Peyer's patch (tissue), 4 donors: ENCODE data around the gene RHOG.

Experiments used
- CTCF ChIP-seq, 6 experiments: fragments of 450-650 bp in 4 of 6; fragments of 200-600 bp in 2 of 6; sonication (generic) in 1 of 6; IDR thresholded peaks; one replicate each; pipeline ENCODE4 v1.5.1; 2017 to 2019; ENCODE audit warnings: antibody characterized with exemption in 6 of 6, mild to moderate bottlenecking in 3 of 6, moderate library complexity in 1 of 6
- POLR2A ChIP-seq, 2 donors: fragments of 450-650 bp; IDR thresholded peaks; one replicate each; pipeline ENCODE4 v1.5.1; 2017; ENCODE audit warnings: antibody characterized with exemption in 2 of 2, mild to moderate bottlenecking in 2 of 2, moderate library complexity in 2 of 2

- no peak for TF ChIP-seq POLR2A (IDR thresholded peaks at IDR 0.05)
- no peak for TF ChIP-seq CTCF (IDR thresholded peaks at IDR 0.05)
These were observed 20.9 kb upstream of the RHOG start for GRCh38 chr11:3861683-3862082.
